ENCODE results near the gene AQP12B.

DNA sequence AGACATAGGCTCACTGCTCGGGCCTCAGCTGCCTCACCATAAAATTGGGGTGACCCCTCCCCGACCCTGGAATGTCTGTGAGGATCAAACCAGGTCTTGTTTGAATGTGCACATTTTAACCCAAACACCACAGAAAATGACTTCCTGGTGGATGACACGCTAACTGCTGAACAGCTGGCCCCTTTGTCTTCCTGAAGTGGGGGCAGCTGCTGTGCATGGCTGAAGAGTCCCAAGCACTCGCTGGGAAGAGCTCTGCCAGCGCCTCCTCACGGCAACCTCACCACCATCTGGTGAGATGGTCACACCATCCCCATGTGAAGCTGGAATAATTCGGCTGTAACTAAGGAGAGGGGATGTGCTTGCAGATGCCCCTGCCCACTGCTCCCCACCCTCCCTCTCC is 43.0 kb upstream of the AQP12B start:
- TF ChIP-seq CTCF (IDR thresholded peaks at IDR 0.05; ENCODE audit: poor library complexity, severe bottlenecking) (no peak), SMC3 (conservative IDR thresholded peaks at IDR 0.05; ENCODE audit: poor library complexity) (no peak), RAD21 (conservative IDR thresholded peaks at IDR 0.05) (no peak), EZH2 (IDR thresholded peaks at IDR 0.05; ENCODE audit: borderline replicate concordance, insufficient read depth, low read length, poor library complexity, severe bottlenecking) (no peak), EP300 (conservative IDR thresholded peaks at IDR 0.05; ENCODE audit: poor library complexity, severe bottlenecking) (no peak)
